OCI-LY1 (cell line): ENCODE results near the gene GPM6B.

Experiments
- H2AFZ ChIP-seq: fragments of 200-600 bp; sonication (generic), shearing (Covaris generic); 2 replicates; pipeline ENCODE4 v1.6.0; 2014; ENCODE audit warnings: antibody characterized with exemption, mild to moderate bottlenecking, low read length
- H3F3A ChIP-seq: fragments of 200-600 bp; sonication (generic), shearing (Covaris generic); 2 replicates; pipeline ENCODE4 v1.6.0; 2014; ENCODE audit warnings: mild to moderate bottlenecking, antibody characterized with exemption, low read length, moderate library complexity; ENCODE audit not compliant: insufficient read depth
- H3K27ac ChIP-seq: fragments of 200-600 bp; sonication (generic); 2 replicates; pipeline ENCODE4 v1.5.1; 2014; ENCODE audit warnings: low read length, mixed run types, mild to moderate bottlenecking, low read depth; ENCODE audit not compliant: poor library complexity, severe bottlenecking
- H3K27me3 ChIP-seq: fragments of 200-600 bp; sonication (generic); 2 replicates; pipeline ENCODE4 v1.6.0; 2014; ENCODE audit warnings: antibody characterized with exemption, mild to moderate bottlenecking, low read length, moderate library complexity; ENCODE audit not compliant: insufficient read depth
- H3K36me3 ChIP-seq: fragments of 200-600 bp; sonication (generic); 2 replicates; pipeline ENCODE4 v1.6.1; 2014; ENCODE audit warnings: mild to moderate bottlenecking, antibody characterized with exemption, low read length, moderate library complexity, mixed read lengths; ENCODE audit not compliant: insufficient read depth
- H3K4me1 ChIP-seq: fragments of 200-600 bp; sonication (generic); 2 replicates; pipeline ENCODE4 v1.5.1; 2014; ENCODE audit warnings: mild to moderate bottlenecking, low read length, moderate library complexity; ENCODE audit not compliant: insufficient read depth, severe bottlenecking
- H3K4me2 ChIP-seq: fragments of 200-600 bp; sonication (generic), shearing (Covaris generic); 2 replicates; pipeline ENCODE4 v1.6.1; 2014; ENCODE audit warnings: low read length
- H3K4me3 ChIP-seq: fragments of 200-600 bp; sonication (generic); 2 replicates; pipeline ENCODE4 v1.5.1; 2014; ENCODE audit warnings: low read length, low read depth, mild to moderate bottlenecking, mixed read lengths; ENCODE audit not compliant: poor library complexity, severe bottlenecking
- H3K79me2 ChIP-seq: fragments of 200-600 bp; shearing (Covaris generic); 2 replicates; pipeline ENCODE4 v1.6.1; 2016; ENCODE audit warnings: mixed run types, low read length, mixed read lengths; ENCODE audit not compliant: insufficient read depth
- H3K9ac ChIP-seq: fragments of 200-600 bp; sonication (generic), shearing (Covaris generic); 2 replicates; pipeline ENCODE4 v1.6.1; 2014; ENCODE audit warnings: mild to moderate bottlenecking, low read length, mixed read lengths
- H3K9me2 ChIP-seq: fragments of 200-600 bp; sonication (generic), shearing (Covaris generic); 2 replicates; pipeline ENCODE4 v1.6.1; 2014; ENCODE audit warnings: low read depth, mild to moderate bottlenecking, low read length, mixed read lengths
- H3K9me3 ChIP-seq: fragments of 200-600 bp; shearing (Covaris generic); 2 replicates; pipeline ENCODE4 v1.6.1; 2014; ENCODE audit warnings: low read length, mixed read lengths
- H4K20me1 ChIP-seq: fragments of 200-600 bp; sonication (generic), shearing (Covaris generic); 2 replicates; pipeline ENCODE4 v1.6.0; 2016; ENCODE audit warnings: mild to moderate bottlenecking, low read length; ENCODE audit not compliant: insufficient read depth
- CTCF ChIP-seq: fragments of 200-600 bp; sonication (generic), shearing (Covaris generic); IDR thresholded peaks from 2 replicates; pipeline ENCODE4 v1.5.1; 2017; ENCODE audit warnings: mild to moderate bottlenecking, antibody characterized with exemption, low read length, moderate library complexity, mixed read lengths
- EZH2 ChIP-seq: fragments of 200-600 bp; sonication (generic), shearing (Covaris generic); IDR thresholded peaks from 2 replicates; pipeline ENCODE4 v1.8.0; 2017; ENCODE audit warnings: borderline replicate concordance, mixed run types, mild to moderate bottlenecking, antibody characterized with exemption, low read length, moderate library complexity, mixed read lengths

The GPM6B gene

GRCh38 chrX:13836575-13836974 is 19.7 kb upstream of the GPM6B start:
- Histone ChIP-seq H3K9ac (no peak overlapping the region), H3F3A (no peaks in the 10 kb centered on the region), H3K4me3 (no peak overlapping the region), H4K20me1 (no peaks in the 10 kb centered on the region), H3K9me3 (no peaks in the 10 kb centered on the region), H3K27ac (no peak overlapping the region), H3K9me2 (no peaks in the 10 kb centered on the region), H3K27me3 (no peaks in the 10 kb centered on the region), H3K79me2 (no peaks in the 10 kb centered on the region), H2AFZ (no peak overlapping the region), H3K4me1 (no peaks in the 10 kb centered on the region), H3K36me3 (no peaks in the 10 kb centered on the region), H3K4me2 (no peak overlapping the region)
- TF ChIP-seq EZH2 (no peak), CTCF (no peak)

DNA sequence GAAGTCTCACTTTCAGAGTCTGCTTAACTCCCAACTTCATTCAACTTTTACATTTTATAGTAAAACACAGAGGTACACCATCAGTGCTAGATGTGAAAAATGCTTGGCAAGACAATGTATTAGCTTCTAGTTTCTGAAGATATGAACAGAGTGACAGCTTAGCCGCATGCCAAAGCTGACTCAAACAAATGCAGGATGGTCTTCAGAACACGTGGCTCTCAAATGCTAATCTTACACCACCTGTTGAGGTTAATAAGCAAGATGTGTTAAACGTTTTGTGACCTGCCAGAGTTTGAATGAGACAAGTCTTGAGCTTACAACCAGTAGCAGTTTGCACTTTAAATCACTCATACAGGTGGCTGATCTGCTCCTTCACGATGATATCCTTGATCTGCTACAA is 18.9 kb upstream of the GPM6B start:
- no peaks in the 10 kb centered on the region for H3K9me2 ChIP-seq
- no peaks in the 10 kb centered on the region for H3F3A ChIP-seq
- H2AFZ ChIP-seq, result no peak overlapping the region
- no peak for TF ChIP-seq EZH2
- H3K4me2 ChIP-seq, result no peak overlapping the region
- H4K20me1 ChIP-seq, result no peaks in the 10 kb centered on the region
- H3K4me3 ChIP-seq, result no peak overlapping the region
- no peaks in the 10 kb centered on the region for H3K36me3 ChIP-seq
- H3K27ac ChIP-seq, result no peak overlapping the region
- H3K27me3 ChIP-seq, result no peaks in the 10 kb centered on the region
- no peaks in the 10 kb centered on the region for H3K79me2 ChIP-seq
- no peak overlapping the region for H3K9ac ChIP-seq
- no peaks in the 10 kb centered on the region for H3K9me3 ChIP-seq
- no peaks in the 10 kb centered on the region for H3K4me1 ChIP-seq

- Histone ChIP-seq H3K9me3 (no peaks in the 10 kb centered on the region), H3K9ac (no peak overlapping the region), H3K4me1 (no peaks in the 10 kb centered on the region), H4K20me1 (no peaks in the 10 kb centered on the region), H3K36me3 (no peaks in the 10 kb centered on the region), H3F3A (no peaks in the 10 kb centered on the region), H3K4me3 (no peak overlapping the region), H3K27me3 (no peaks in the 10 kb centered on the region), H2AFZ (no peak overlapping the region), H3K4me2 (no peak overlapping the region), H3K9me2 (no peaks in the 10 kb centered on the region), H3K79me2 (no peaks in the 10 kb centered on the region), H3K27ac (no peak overlapping the region)
- TF ChIP-seq EZH2, result no peak
- no peak for TF ChIP-seq CTCF
Observed at GRCh38 chrX:13834355-13834754, 17.5 kb upstream of the GPM6B start.

DNA sequence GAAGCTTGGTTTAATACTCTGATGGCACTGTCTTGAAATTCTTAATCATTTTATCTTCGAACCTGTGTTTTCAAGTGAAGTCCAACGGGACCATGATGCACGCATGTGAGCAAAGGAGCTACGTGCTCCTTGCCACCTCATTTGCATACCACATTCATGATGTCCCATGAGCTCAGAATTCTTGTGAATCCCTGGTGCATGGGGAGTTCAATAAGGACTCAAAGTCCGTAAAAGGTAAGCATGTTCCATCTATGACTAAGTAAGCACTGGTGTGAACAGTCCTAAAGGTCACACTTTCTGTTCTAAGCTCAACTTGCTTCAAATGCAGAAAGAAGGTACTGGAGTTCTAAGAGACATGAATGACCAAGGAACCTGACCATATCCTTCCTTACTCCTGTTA is 13.1 kb upstream of the GPM6B start:
- Histone ChIP-seq H3K27me3 (no peaks in the 10 kb centered on the region), H3F3A (no peaks in the 10 kb centered on the region), H3K4me3 (no peak overlapping the region), H2AFZ (no peak overlapping the region), H3K27ac (no peak overlapping the region), H3K79me2 (no peaks in the 10 kb centered on the region), H3K9ac (no peak overlapping the region), H3K9me2 (no peaks in the 10 kb centered on the region), H3K4me2 (no peak overlapping the region), H4K20me1 (no peaks in the 10 kb centered on the region), H3K9me3 (no peaks in the 10 kb centered on the region), H3K36me3 (no peaks in the 10 kb centered on the region), H3K4me1 (no peaks in the 10 kb centered on the region)
- no peak for TF ChIP-seq CTCF
- TF ChIP-seq EZH2, result no peak
